IMR-90 (cell line): ENCODE measurements around the gene VSIG10L. TPM values are rescaled to one million over a fixed set of nuclear protein-coding genes. Genes with fewer than 3 reads are reported as not detected.

Source experiments
- ATAC-seq: fragments of 200-7000 bp; cut with Tn5 transposase; 2 replicates; pipeline ENCODE4 v1.9.1; 2020; ENCODE audit warnings: low read depth, mild to moderate bottlenecking, moderate library complexity
- BruUV-seq: library from RNA; stranded (reverse); fragments of 400-500 nt; replicated peaks from 2 replicates; lab custom pipeline; 2021; lab: Mats Ljungman, UMichigan
- CTCF ChIA-PET: fragments of 300-600 bp; formaldehyde crosslinking; extraction: SDS; loops from one replicate; lab custom pipeline; 2021; ENCODE audit warnings: antibody characterized with exemption; lab: Yijun Ruan, JAX
- POLR2A ChIA-PET: fragments of 300-600 bp; sonication (Branson Sonifier 250); formaldehyde crosslinking; loops from one replicate; lab custom pipeline; 2022; ENCODE audit warnings: antibody characterized with exemption; ENCODE audit not compliant: unreplicated experiment; lab: Charles Lee
- DNase-seq: peaks from one replicate; pipeline ENCODE4 v3.0.0; 2013
- H2AFZ ChIP-seq: replicated peaks from 2 replicates; pipeline ENCODE3; 2013; ENCODE audit warnings: low read length, mild to moderate bottlenecking; ENCODE audit not compliant: poor library complexity
- H2AK5ac ChIP-seq: 2 replicates; pipeline ENCODE4 v1.6.1; 2013; ENCODE audit warnings: low read depth, low read length, inconsistent platforms
- H2AK9ac ChIP-seq: replicated peaks from 2 replicates; pipeline ENCODE3; 2013; ENCODE audit warnings: mild to moderate bottlenecking, low read depth, low read length, moderate library complexity; ENCODE audit not compliant: poor library complexity
- H2BK120ac ChIP-seq: 2 replicates; pipeline ENCODE4 v1.6.1; 2013; ENCODE audit warnings: low read depth, low read length, inconsistent platforms
- H2BK15ac ChIP-seq: 3 replicates; pipeline ENCODE4 v1.6.1; 2013; ENCODE audit warnings: low read depth, low read length, inconsistent platforms
- H2BK20ac ChIP-seq: 2 replicates; pipeline ENCODE4 v1.6.1; 2013; ENCODE audit warnings: low read depth, mild to moderate bottlenecking, inconsistent platforms, low read length, moderate library complexity
- H2BK5ac ChIP-seq: 2 replicates; pipeline ENCODE4 v1.6.1; 2013; ENCODE audit warnings: mild to moderate bottlenecking, low read depth, low read length, inconsistent platforms; ENCODE audit not compliant: poor library complexity, severe bottlenecking
- H3K14ac ChIP-seq: replicated peaks from 2 replicates; pipeline ENCODE4 v1.6.1; 2013; ENCODE audit warnings: low read depth, low read length, inconsistent platforms
- H3K18ac ChIP-seq: 2 replicates; pipeline ENCODE4 v1.6.1; 2013; ENCODE audit warnings: low read depth, low read length, control low read depth
- H3K23ac ChIP-seq: 2 replicates; pipeline ENCODE4 v1.6.1; 2013; ENCODE audit warnings: low read depth, low read length, inconsistent platforms
- H3K27ac ChIP-seq: 2 replicates; pipeline ENCODE4 v1.5.1; 2013; ENCODE audit warnings: mild to moderate bottlenecking, control low read depth, low read length; ENCODE audit not compliant: insufficient read depth
- H3K27me3 ChIP-seq: 2 replicates; pipeline ENCODE4 v1.6.1; 2013; ENCODE audit warnings: low read length; ENCODE audit not compliant: control insufficient read depth, insufficient read depth
- H3K36me3 ChIP-seq: 2 replicates; pipeline ENCODE4 v1.6.1; 2013; ENCODE audit warnings: low read length, mixed read lengths; ENCODE audit not compliant: control insufficient read depth, insufficient read depth
- H3K4ac ChIP-seq: 2 replicates; pipeline ENCODE4 v1.6.1; 2013; ENCODE audit warnings: low read depth, low read length, inconsistent platforms
- H3K4me1 ChIP-seq: 2 replicates; pipeline ENCODE4 v1.6.1; 2013; ENCODE audit warnings: low read length, mixed read lengths; ENCODE audit not compliant: control insufficient read depth, insufficient read depth
- H3K4me2 ChIP-seq: 2 replicates; pipeline ENCODE4 v1.6.1; 2013; ENCODE audit warnings: low read depth, mild to moderate bottlenecking, control low read depth, low read length, moderate library complexity
- H3K4me3 ChIP-seq: 2 replicates; pipeline ENCODE4 v1.5.1; 2013; ENCODE audit warnings: low read depth, mild to moderate bottlenecking, control low read depth, low read length, moderate library complexity; ENCODE audit not compliant: insufficient read depth
- H3K56ac ChIP-seq: 2 replicates; pipeline ENCODE4 v1.6.1; 2013; ENCODE audit warnings: low read length, inconsistent platforms; ENCODE audit not compliant: insufficient read depth; ENCODE audit errors: extremely low read depth
- H3K79me1 ChIP-seq, 2 experiments: 2 replicates each; pipeline ENCODE4 v1.6.1; 2013; ENCODE audit warnings: low read length in 2 of 2, inconsistent platforms in 1 of 2, low read depth in 1 of 2
- H3K9ac ChIP-seq: 2 replicates; pipeline ENCODE4 v1.6.1; 2013; ENCODE audit warnings: low read depth, low read length, control low read depth
- H3K9me1 ChIP-seq: 2 replicates; pipeline ENCODE4 v1.6.1; 2013; ENCODE audit warnings: low read length, inconsistent platforms; ENCODE audit not compliant: insufficient read depth
- H3K9me3 ChIP-seq: 2 replicates; pipeline ENCODE4 v1.6.1; 2013; ENCODE audit warnings: low read length; ENCODE audit not compliant: control insufficient read depth, insufficient read depth
- H4K20me1 ChIP-seq: 2 replicates; pipeline ENCODE4 v1.6.1; 2013; ENCODE audit warnings: low read length, inconsistent platforms; ENCODE audit not compliant: insufficient read depth
- H4K5ac ChIP-seq: 2 replicates; pipeline ENCODE4 v1.6.1; 2013; ENCODE audit warnings: mild to moderate bottlenecking, low read depth, low read length, control low read depth
- H4K8ac ChIP-seq, 2 experiments: 2 replicates each; pipeline ENCODE4 v1.6.1; 2013; ENCODE audit warnings: low read depth in 2 of 2, low read length in 2 of 2, control low read depth in 1 of 2, inconsistent platforms in 1 of 2
- H4K91ac ChIP-seq: 2 replicates; pipeline ENCODE4 v1.6.1; 2013; ENCODE audit warnings: low read depth, low read length, inconsistent platforms; ENCODE audit not compliant: insufficient read depth
- MAFK ChIP-seq: IDR thresholded peaks from 2 replicates; pipeline ENCODE4 v1.6.1; 2012; ENCODE audit warnings: low read depth, low read length, improper control_type of control experiment
- MAZ ChIP-seq: IDR thresholded peaks from 2 replicates; pipeline ENCODE4 v1.6.1; 2012; ENCODE audit warnings: low read depth, mild to moderate bottlenecking, low read length, improper control_type of control experiment, moderate library complexity, borderline replicate concordance
- POLR2A ChIP-seq: IDR thresholded peaks from 2 replicates; pipeline ENCODE4 v1.6.1; 2012; ENCODE audit warnings: mild to moderate bottlenecking, low read depth, low read length
- RAD21 ChIP-seq: IDR thresholded peaks from 2 replicates; pipeline ENCODE4 v1.6.1; 2012; ENCODE audit warnings: low read length, improper control_type of control experiment
- RCOR1 ChIP-seq: IDR thresholded peaks from 2 replicates; pipeline ENCODE4 v1.6.1; 2012; ENCODE audit warnings: mild to moderate bottlenecking, low read length, improper control_type of control experiment; ENCODE audit not compliant: insufficient replicate concordance
- SMC3 ChIP-seq: fragments of 150-350 bp; IDR thresholded peaks from 2 replicates; pipeline ENCODE4 v1.6.1; 2016; ENCODE audit warnings: low read depth, mild to moderate bottlenecking, antibody characterized with exemption, low read length, moderate library complexity
- WGBS, 2 experiments: methylation state at CpG; one replicate each; pipeline versions ENCODE4 v1.1.5 to v1.1.7; 2013; ENCODE audit warnings: missing lambda C conversion rate in 2 of 2; ENCODE audit not compliant: insufficient read length in 1 of 2; ENCODE audit errors: extremely low coverage in 2 of 2; 5-methylcytosine and 5-hydroxymethylcytosine counted together
- dilution Hi-C: fragments of 300-500 bp; cut with HindIII; formaldehyde crosslinking; loops from one replicate; pipeline ENCODE4 v1.14.3; 2018; ENCODE audit warnings: low sequenced_read_pairs; ENCODE audit not compliant: unreplicated experiment
- in situ Hi-C: fragments of 300-500 bp; cut with MboI; formaldehyde crosslinking; loops from 3 replicates; pipeline ENCODE4 v1.14.3; 2019; ENCODE audit warnings: low sequenced_read_pairs, inconsistent platforms, mixed read lengths
- intact Hi-C: fragments of 100-400 bp; cut with micrococcal nuclease; formaldehyde crosslinking; loops from 2 replicates; pipeline ENCODE4 v1.10.0; 2022
- polyA plus RNA-seq, 3 experiments: library from polyadenylated mRNA; depleted of rRNA; stranded (reverse); fragments of >200 nt; gene quantifications; 2 replicates each; pipeline ENCODE4 v1.2.3, GENCODE V29; 2012; ENCODE audit warnings: low replicate concordance in 1 of 3
- total RNA-seq: library from RNA; depleted of rRNA; stranded (reverse); fragments of >200 nt; gene quantifications from 2 replicates; pipeline ENCODE4 v1.2.3, GENCODE V29; 2012

VSIG10L gene
- total and polyA plus RNA-seq, 2 of the 4 experiments (the other 2 are of a cell fraction) = 0.18 to 1.2 TPM

GRCh38 chr19:51367255-51367564 lies 25.3 kb upstream of the VSIG10L start:
- H2BK5ac ChIP-seq = peak overlapping the region; percentile 49
- peak overlapping the region; percentile 100 for H2AFZ ChIP-seq
- dilution Hi-C loops (no loop called here), in situ Hi-C loops (no loop called here), intact Hi-C loops (loop anchor here (1.0 kb wide), 1 partner anchor 27 kb away; no protein-coding TSS in a partner anchor)
- peak overlapping the region; percentile 64 to 80; a peak in 2 of 4 replicates for H4K8ac ChIP-seq
- peaks cover 16% of the 10 kb centered on the region for H3K4me1 ChIP-seq
- H3K79me1 ChIP-seq = peaks cover 9 to 45% of the 10 kb centered on the region in 2 experiments; a peak in 3 of 4 replicates
- no peak overlapping the region for H4K5ac ChIP-seq
- H3K56ac ChIP-seq = peak overlapping the region; percentile 81; the same call in 1 of the 2 replicates
- no peaks in the 10 kb centered on the region for H4K20me1 ChIP-seq
- POLR2A ChIA-PET = interaction anchor here (0.6 kb wide), 1 partner anchor 28 kb away, joined by 4 read pairs; no protein-coding TSS in a partner anchor
- peaks cover 15% of the 10 kb centered on the region for H3K9me1 ChIP-seq
- peak overlapping the region; percentile 43 for H3K4me3 ChIP-seq
- H2BK15ac ChIP-seq = no peak overlapping the region
- no peak overlapping the region for H2BK20ac ChIP-seq
- H2BK120ac ChIP-seq = no peak overlapping the region
- TF ChIP-seq MAFK (no peak), SMC3 (no peak), POLR2A (0 out of 2 replicates have a peak, but pooled peaks have one; percentile 6), RCOR1 (no peak), RAD21 (no peak), MAZ (no peak)
- WGBS, 2 experiments = 0% methylated on average over 2 of the region's 15 CpGs; no CpG with 5 or more reads in 1 of the 2 experiments
- BruUV-seq = no TSS peak
- peak overlapping the region; percentile 70 for H3K23ac ChIP-seq
- peak overlapping the region; percentile 98 for H2AK9ac ChIP-seq
- H3K27ac ChIP-seq = peak overlapping the region; percentile 77
- no peak for DNase-seq
- no peak overlapping the region for H4K91ac ChIP-seq
- no peaks in the 10 kb centered on the region; the same call in 1 of the 2 replicates for H3K27me3 ChIP-seq
- peak overlapping the region; percentile 52 for H3K9ac ChIP-seq
- 0 out of 2 replicates have a peak overlapping the region, but pooled peaks have one; percentile 29 for H2AK5ac ChIP-seq
- H3K9me3 ChIP-seq = no peaks in the 10 kb centered on the region
- H3K4ac ChIP-seq = peak overlapping the region; percentile 85
- peak overlapping the region; percentile 85 for H3K4me2 ChIP-seq
- no peaks in the 10 kb centered on the region for H3K36me3 ChIP-seq
- H3K14ac ChIP-seq = 0 out of 2 replicates have a peak overlapping the region, but pooled peaks have one; percentile 74
- no peak overlapping the region for H3K18ac ChIP-seq
- CTCF ChIA-PET = no interaction called here
- ATAC-seq = no peak
